Measurements from ENCODE around the gene UBE2Z. TPM values are rescaled to one million over a fixed set of nuclear protein-coding genes. Genes with fewer than 3 reads are reported as not detected.

The UBE2Z gene
- total and polyA plus RNA-seq, 9 of the 15 experiments (the other 6 are each of a cell fraction or from before 2014, with no cell fraction given): 11.8 to 89.0 (median 38.2) TPM

GRCh38 chr17:48908047-48908843, at the start of gene UBE2Z (continued):
- no peak for TF ChIP-seq ZNF512 (tag; IDR thresholded peaks at IDR 0.05)
- no peak; the same call in none of the 2 replicates for TF ChIP-seq ZBTB2 (IDR thresholded peaks at IDR 0.05)
- TF ChIP-seq MNT (conservative IDR thresholded peaks at IDR 0.05): peak; percentile 66 to 87
- no peak for TF ChIP-seq ZBTB26 (CRISPR knock-in tag; IDR thresholded peaks at IDR 0.05)
- no peak for TF ChIP-seq RNF219 (CRISPR knock-in tag; IDR thresholded peaks at IDR 0.05)
- TF ChIP-seq NFXL1 (CRISPR knock-in tag; IDR thresholded peaks at IDR 0.05): no peak
- TF ChIP-seq KDM1A (IDR thresholded peaks at IDR 0.05): no peak
- no peak for TF ChIP-seq KLF10 (CRISPR knock-in tag; IDR thresholded peaks at IDR 0.05)
- peak in 2 of 3 experiments; percentile 15 to 70; a peak in 3 of 6 replicates for TF ChIP-seq ZBTB11 (CRISPR knock-in tag; IDR thresholded peaks at IDR 0.05)
- TF ChIP-seq SMAD1 (IDR thresholded peaks at IDR 0.05; ENCODE audit: low read depth, low read length, partially characterized antibody): peak; percentile 43
- peak; percentile 30 for TF ChIP-seq PRPF4 (IDR thresholded peaks at IDR 0.05; ENCODE audit: insufficient read depth, low read depth, low read length, poor library complexity, severe bottlenecking)
- TF ChIP-seq TAL1 (IDR thresholded peaks at IDR 0.05): 0 out of 2 replicates have a peak, but pooled peaks have one; percentile 15
